ENCODE data around the gene XRCC2.
"Not testable (repeated sequence)": the region's sequence is repeated elsewhere in the genome, so short reads cannot be mapped to it uniquely, and the experiment has no call there.

XRCC2 gene

GRCh38 chr7:152675759-152676636, at the start of gene XRCC2:
XRCC2 (minus strand) TSS chr7:152676141; CDS start chr7:152676079, 62 bp downstream.
- H3K4me1 ChIP-seq: no peaks in the 10 kb centered on the region
- no peaks in the 10 kb centered on the region for H3K9me3 ChIP-seq
- peak within 1 kb of the TSS; percentile 70 for H3K4me3 ChIP-seq
- H3K27me3 ChIP-seq (ENCODE audit: low read depth): no peaks in the 10 kb centered on the region
- DNase-seq (ENCODE audit: low spot score in 2 of 2): peak; percentile 88 to 93
- peaks cover 9% of the 10 kb centered on the region for H3K36me3 ChIP-seq (replicated peaks)
- in situ Hi-C loops (cut with MboI; ENCODE audit: low sequenced_read_pairs): no loop called here

GRCh38 chr7:152723364-152723763, 47.4 kb upstream of the XRCC2 start:
- H3K27me3 ChIP-seq (ENCODE audit: low read depth): no peaks in the 10 kb centered on the region
- H3K36me3 ChIP-seq (replicated peaks): no peaks in the 10 kb centered on the region
- DNase-seq (ENCODE audit: low spot score in 2 of 2): no peak
- H3K4me1 ChIP-seq: no peaks in the 10 kb centered on the region; the same call in 1 of the 2 replicates
- no peaks in the 10 kb centered on the region for H3K9me3 ChIP-seq
- H3K4me3 ChIP-seq: no peak overlapping the region
- in situ Hi-C loops (cut with MboI; ENCODE audit: low sequenced_read_pairs): no loop called here

DNA sequence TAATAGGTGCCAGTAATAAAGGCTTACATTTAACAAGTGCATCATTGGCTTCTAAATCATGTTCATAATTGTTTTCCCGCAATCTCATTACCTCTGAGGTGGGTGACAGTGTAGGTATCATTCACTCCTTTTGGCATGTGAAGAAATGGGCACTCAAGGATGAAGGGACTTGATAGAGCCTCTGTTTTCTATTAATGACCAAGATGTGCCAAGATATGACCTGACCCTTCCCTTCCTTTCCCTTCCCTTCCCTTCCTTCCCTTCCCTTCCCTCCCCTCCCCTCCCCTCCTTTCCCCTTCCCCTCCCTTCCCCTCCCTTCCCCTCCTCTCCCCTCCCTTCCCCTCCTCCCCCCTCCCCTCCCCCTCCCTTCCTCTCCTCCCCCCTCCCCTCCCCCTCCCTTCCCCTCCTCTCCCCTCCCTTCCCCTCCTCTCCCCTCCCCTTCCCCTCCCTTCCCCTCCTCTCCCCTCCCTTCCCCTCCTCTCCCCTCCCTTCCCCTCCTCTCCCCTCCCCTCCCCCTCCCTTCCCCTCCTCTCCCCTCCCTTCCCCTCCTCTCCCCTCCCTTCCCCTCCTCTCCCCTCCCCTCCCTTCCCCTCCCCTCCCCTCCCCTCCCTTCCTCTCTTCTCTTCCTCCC, 36.6 kb upstream of the XRCC2 start:
- H3K9me3 ChIP-seq; H3K36me3 ChIP-seq (replicated peaks); H3K4me3 ChIP-seq; H3K27me3 ChIP-seq (ENCODE audit: low read depth); DNase-seq (ENCODE audit: low spot score in 2 of 2); in situ Hi-C loops (cut with MboI; ENCODE audit: low sequenced_read_pairs): not testable (repeated sequence)
- peaks cover 19% of the 10 kb centered on the region for H3K4me1 ChIP-seq

- no peak overlapping the region for H3K4me3 ChIP-seq
- in situ Hi-C loops (cut with MboI; ENCODE audit: low sequenced_read_pairs): no loop called here
- DNase-seq (ENCODE audit: low spot score in 2 of 2): no peak
Measured at GRCh38 chr7:152711444-152711944, 35.6 kb upstream of the XRCC2 start.

DNA sequence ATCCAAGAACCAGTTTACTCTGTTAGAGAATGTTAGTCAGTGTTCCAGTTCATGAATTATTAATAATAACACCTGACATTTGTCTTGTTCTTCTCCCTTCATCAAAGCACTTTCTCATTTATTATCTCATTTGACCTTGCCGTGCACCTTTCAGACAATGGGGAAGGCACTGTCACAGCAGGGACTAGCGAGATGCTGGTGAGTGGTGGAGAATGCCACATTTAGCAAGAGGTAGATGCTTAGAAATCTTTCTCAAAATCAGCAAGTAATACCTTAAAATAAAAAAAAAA, 34.2 kb upstream of the XRCC2 start:
- H3K27me3 ChIP-seq (ENCODE audit: low read depth): no peaks in the 10 kb centered on the region
- peaks cover 26% of the 10 kb centered on the region for H3K4me1 ChIP-seq
- in situ Hi-C loops (cut with MboI; ENCODE audit: low sequenced_read_pairs): no loop called here
- no peaks in the 10 kb centered on the region for H3K36me3 ChIP-seq (replicated peaks)
- H3K4me3 ChIP-seq: no peak overlapping the region
- no peak for DNase-seq (ENCODE audit: low spot score in 2 of 2)
- H3K9me3 ChIP-seq: no peaks in the 10 kb centered on the region

More at GRCh38 chr7:152711444-152711944, 35.6 kb upstream of the XRCC2 start:
- H3K9me3 ChIP-seq: no peaks in the 10 kb centered on the region
- no peaks in the 10 kb centered on the region for H3K36me3 ChIP-seq (replicated peaks)
- no peaks in the 10 kb centered on the region for H3K27me3 ChIP-seq (ENCODE audit: low read depth)
- peaks cover 22% of the 10 kb centered on the region for H3K4me1 ChIP-seq

- Histone ChIP-seq H3K36me3 (replicated peaks) (no peaks in the 10 kb centered on the region), H3K9me3 (no peaks in the 10 kb centered on the region), H3K4me1 (peaks cover 26% of the 10 kb centered on the region), H3K27me3 (ENCODE audit: low read depth) (no peaks in the 10 kb centered on the region), H3K4me3 (no peak overlapping the region)
- DNase-seq (ENCODE audit: low spot score in 2 of 2): no peak
- in situ Hi-C loops (cut with MboI; ENCODE audit: low sequenced_read_pairs): no loop called here
Measured at GRCh38 chr7:152709287-152710152, 33.6 kb upstream of the XRCC2 start.

GRCh38 chr7:152704796-152705384, 28.9 kb upstream of the XRCC2 start:
- DNase-seq (ENCODE audit: low spot score in 2 of 2): no peak
- Histone ChIP-seq H3K36me3 (replicated peaks) (no peaks in the 10 kb centered on the region), H3K4me3 (no peak overlapping the region), H3K9me3 (no peaks in the 10 kb centered on the region), H3K4me1 (peaks cover 14% of the 10 kb centered on the region), H3K27me3 (ENCODE audit: low read depth) (no peaks in the 10 kb centered on the region)
- in situ Hi-C loops (cut with MboI; ENCODE audit: low sequenced_read_pairs): no loop called here

DNA sequence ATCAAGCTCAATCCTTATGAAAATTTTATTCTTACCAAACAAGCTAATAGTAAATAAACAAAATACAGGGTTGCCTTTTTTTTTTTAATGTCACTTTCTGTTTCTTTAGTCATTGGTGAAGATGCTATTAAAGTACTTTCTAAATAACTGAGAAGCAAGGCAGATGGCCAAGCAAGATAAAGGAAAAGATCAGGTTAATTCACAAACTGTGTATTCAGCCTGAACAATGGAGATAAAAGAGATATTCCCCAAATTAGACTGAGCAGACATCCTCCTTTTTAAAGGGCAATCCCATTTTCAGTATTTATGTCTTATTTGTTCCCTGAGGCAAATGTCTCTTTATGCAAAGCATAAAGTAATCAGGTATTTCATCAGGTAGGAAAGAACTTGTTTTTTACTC, 23.1 kb upstream of the XRCC2 start:
- Histone ChIP-seq H3K9me3 (no peaks in the 10 kb centered on the region), H3K27me3 (ENCODE audit: low read depth) (no peaks in the 10 kb centered on the region), H3K4me1 (peaks cover 3% of the 10 kb centered on the region), H3K36me3 (replicated peaks) (no peaks in the 10 kb centered on the region), H3K4me3 (no peak overlapping the region)
- DNase-seq (ENCODE audit: low spot score in 2 of 2): peak in 1 of 2 experiments; percentile 28
- in situ Hi-C loops (cut with MboI; ENCODE audit: low sequenced_read_pairs): no loop called here

DNA sequence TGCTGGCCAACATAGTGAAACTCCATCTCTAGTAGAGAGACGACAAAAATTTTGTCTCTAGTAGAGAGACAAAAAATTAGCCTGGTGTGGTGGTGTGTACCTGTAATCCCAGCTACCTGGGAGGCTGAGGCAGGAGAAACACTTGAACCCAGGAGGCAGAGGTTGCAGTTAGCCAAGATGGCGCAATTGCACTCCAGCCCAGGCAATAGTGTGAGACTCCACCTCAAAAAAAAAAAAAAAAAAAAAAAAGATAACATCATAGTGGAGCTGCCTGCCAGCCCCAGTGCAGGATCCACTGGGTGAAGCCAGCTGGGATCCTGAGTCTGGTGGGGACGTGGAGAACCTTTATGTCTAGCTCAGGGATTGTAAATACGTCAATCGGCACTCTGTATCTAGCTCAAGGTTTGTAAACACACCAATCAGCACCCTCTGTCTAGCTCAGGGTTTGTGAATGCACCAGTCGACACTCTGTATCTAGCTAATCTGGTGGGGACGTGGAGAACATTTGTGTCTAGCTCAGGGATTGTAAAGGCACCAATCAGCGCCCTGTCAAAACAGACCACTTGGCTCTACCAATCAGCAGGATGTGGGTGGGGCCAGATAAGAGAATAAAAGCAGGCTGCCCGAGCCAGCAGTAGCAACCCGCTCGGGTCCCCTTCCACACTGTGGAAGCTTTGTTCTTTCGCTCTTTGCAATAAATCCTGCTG, 21.5 kb upstream of the XRCC2 start:
- in situ Hi-C loops (cut with MboI; ENCODE audit: low sequenced_read_pairs); DNase-seq (ENCODE audit: low spot score in 2 of 2); H3K4me3 ChIP-seq; H3K27me3 ChIP-seq (ENCODE audit: low read depth); H3K4me1 ChIP-seq; H3K9me3 ChIP-seq; H3K36me3 ChIP-seq (replicated peaks): not testable (repeated sequence)

GRCh38 chr7:152692196-152692595, 16.3 kb upstream of the XRCC2 start:
- H3K36me3 ChIP-seq (replicated peaks); H3K9me3 ChIP-seq; in situ Hi-C loops (cut with MboI; ENCODE audit: low sequenced_read_pairs); H3K4me1 ChIP-seq; DNase-seq (ENCODE audit: low spot score in 2 of 2); H3K27me3 ChIP-seq (ENCODE audit: low read depth); H3K4me3 ChIP-seq: not testable (repeated sequence)

DNA sequence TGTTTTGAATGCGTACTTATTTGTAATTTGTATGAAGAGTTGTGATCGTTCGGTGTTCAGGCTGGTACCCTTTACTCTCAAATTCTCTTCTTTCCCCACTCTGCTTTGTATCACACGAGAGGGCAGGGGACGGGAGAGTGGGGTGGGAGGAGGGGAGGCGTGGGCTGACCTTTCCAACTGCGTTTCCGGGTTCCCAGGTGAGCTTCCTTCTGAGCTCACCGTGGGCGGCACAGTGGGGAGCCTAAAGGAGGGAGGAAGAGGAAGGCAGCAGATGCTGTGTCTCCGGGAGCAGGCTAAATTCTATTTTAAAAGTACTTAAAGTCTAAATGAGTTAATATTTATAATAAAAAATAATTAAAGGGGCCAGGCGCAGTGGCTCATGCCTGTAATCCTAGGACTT, 7.4 kb upstream of the XRCC2 start:
- Histone ChIP-seq H3K27me3 (ENCODE audit: low read depth) (no peaks in the 10 kb centered on the region), H3K36me3 (replicated peaks) (no peaks in the 10 kb centered on the region), H3K9me3 (no peaks in the 10 kb centered on the region), H3K4me1 (no peaks in the 10 kb centered on the region), H3K4me3 (no peak overlapping the region)
- in situ Hi-C loops (cut with MboI; ENCODE audit: low sequenced_read_pairs): no loop called here
- no peak for DNase-seq (ENCODE audit: low spot score in 2 of 2)

- no peak overlapping the region for H3K4me3 ChIP-seq
- no peaks in the 10 kb centered on the region for H3K4me1 ChIP-seq
- peaks cover 5% of the 10 kb centered on the region for H3K36me3 ChIP-seq (replicated peaks)
- DNase-seq (ENCODE audit: low spot score in 2 of 2): no peak
- H3K27me3 ChIP-seq (ENCODE audit: low read depth): no peaks in the 10 kb centered on the region
- H3K9me3 ChIP-seq: no peaks in the 10 kb centered on the region
- in situ Hi-C loops (cut with MboI; ENCODE audit: low sequenced_read_pairs): no loop called here
Measured at GRCh38 chr7:152677808-152678670, 2.1 kb upstream of the XRCC2 start.
